ENCODE data around the gene LIX1. TPM values are rescaled to one million over a fixed set of nuclear protein-coding genes. Genes with fewer than 3 reads are reported as not detected.

LIX1 gene
- total and polyA plus RNA-seq, 7 donors = 0.54 to 3.6 (median 1.7) TPM; not detected in 2

GRCh38 chr5:97111004-97111403 lies 31.4 kb downstream of the LIX1 start:
- no peak for DNase-seq
- no peak overlapping the region for H3K4me3 ChIP-seq
- H3K36me3 ChIP-seq = no peaks in the 10 kb centered on the region
- H3K27ac ChIP-seq = no peak overlapping the region
- TF ChIP-seq CTCF (IDR thresholded peaks at IDR 0.05) (no peak), POLR2AphosphoS5 (IDR thresholded peaks at IDR 0.05) (no peak), POLR2A (IDR thresholded peaks at IDR 0.05) (no peak), EP300 (IDR thresholded peaks at IDR 0.05) (no peak)
- H3K9me3 ChIP-seq = no peaks in the 10 kb centered on the region
- intact Hi-C loops (cut with DNase I) = no loop called here
- no peaks in the 10 kb centered on the region for H3K27me3 ChIP-seq
- H3K4me1 ChIP-seq = peaks cover 0 to 6% (median 5%) of the 10 kb centered on the region in 4 donors
- WGBS, 2 donors = 41 to 75% methylated on average over 5 of the region's 5 CpGs

- H3K4me3 ChIP-seq = no peak overlapping the region
- intact Hi-C loops (cut with DNase I) = no loop called here
- WGBS, 2 donors = 94 to 95% methylated on average over 7 of the region's 7 CpGs
- no peak for DNase-seq
- no peaks in the 10 kb centered on the region for H3K36me3 ChIP-seq
- TF ChIP-seq POLR2A (IDR thresholded peaks at IDR 0.05) (no peak), EP300 (IDR thresholded peaks at IDR 0.05) (no peak), POLR2AphosphoS5 (IDR thresholded peaks at IDR 0.05) (no peak), CTCF (IDR thresholded peaks at IDR 0.05) (no peak)
- peaks cover 0 to 11% (median 9%) of the 10 kb centered on the region in 4 donors for H3K4me1 ChIP-seq
- H3K9me3 ChIP-seq = no peaks in the 10 kb centered on the region
- H3K27me3 ChIP-seq = no peaks in the 10 kb centered on the region
- H3K27ac ChIP-seq = no peak overlapping the region
Measured at GRCh38 chr5:97107318-97107717, 35.1 kb downstream of the LIX1 start.

- 15 to 70% methylated on average over 2 of the region's 2 CpGs for WGBS, 2 donors
- no peaks in the 10 kb centered on the region for H3K9me3 ChIP-seq
Measured at GRCh38 chr5:97106216-97106581, 36.2 kb downstream of the LIX1 start.

GRCh38 chr5:97105501-97106215 lies 36.8 kb downstream of the LIX1 start:
- intact Hi-C loops (cut with DNase I) = no loop called here
- Histone ChIP-seq H3K27ac (no peak overlapping the region), H3K36me3 (no peaks in the 10 kb centered on the region), H3K4me1 (peaks cover 0 to 24% (median 18%) of the 10 kb centered on the region in 4 donors), H3K27me3 (no peaks in the 10 kb centered on the region), H3K9me3 (no peaks in the 10 kb centered on the region), H3K4me3 (no peak overlapping the region)
- no peak for DNase-seq
- TF ChIP-seq EP300 (IDR thresholded peaks at IDR 0.05) (no peak), CTCF (IDR thresholded peaks at IDR 0.05) (no peak)
- 44 to 74% methylated on average over 13 of the region's 13 CpGs for WGBS, 2 donors

More at GRCh38 chr5:97106216-97106581, 36.2 kb downstream of the LIX1 start:
- Histone ChIP-seq H3K36me3 (no peaks in the 10 kb centered on the region), H3K4me1 (peaks cover 0 to 21% (median 16%) of the 10 kb centered on the region in 4 donors), H3K27me3 (no peaks in the 10 kb centered on the region), H3K27ac (no peak overlapping the region), H3K4me3 (no peak overlapping the region)
- DNase-seq = no peak
- intact Hi-C loops (cut with DNase I) = no loop called here
- TF ChIP-seq EP300 (IDR thresholded peaks at IDR 0.05) (no peak), CTCF (IDR thresholded peaks at IDR 0.05) (no peak), POLR2A (IDR thresholded peaks at IDR 0.05) (no peak), POLR2AphosphoS5 (IDR thresholded peaks at IDR 0.05) (no peak)
